GM21367 (cell line): ENCODE data around the gene ZNF106.

Source experiments
- ATAC-seq: cut with Tn5 transposase; IDR thresholded peaks from one replicate; pipeline ENCODE4 v1.9.1; 2021; ENCODE audit not compliant: unreplicated experiment

Gene ZNF106

DNA sequence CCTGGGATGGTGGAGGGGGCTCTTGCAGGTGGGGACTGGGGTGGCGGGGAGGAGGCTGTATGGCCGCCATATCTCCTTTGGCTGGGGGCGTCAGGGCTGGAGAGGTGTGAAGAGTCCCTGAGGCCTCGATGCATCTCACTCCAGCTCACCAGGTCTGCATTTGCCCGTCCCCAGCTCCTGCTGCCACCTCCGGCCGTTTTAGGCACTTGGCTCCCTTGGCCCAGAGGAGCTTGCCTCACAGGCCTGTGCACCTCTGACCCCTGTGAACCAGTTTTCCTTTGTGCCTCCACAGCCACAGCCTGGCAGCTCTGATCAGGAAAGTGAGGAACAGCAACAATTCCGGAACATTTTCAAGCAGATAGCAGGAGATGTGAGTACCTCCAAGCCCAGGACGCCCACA lies 81.9 kb downstream of the ZNF106 start:
- ATAC-seq: no peak

DNA sequence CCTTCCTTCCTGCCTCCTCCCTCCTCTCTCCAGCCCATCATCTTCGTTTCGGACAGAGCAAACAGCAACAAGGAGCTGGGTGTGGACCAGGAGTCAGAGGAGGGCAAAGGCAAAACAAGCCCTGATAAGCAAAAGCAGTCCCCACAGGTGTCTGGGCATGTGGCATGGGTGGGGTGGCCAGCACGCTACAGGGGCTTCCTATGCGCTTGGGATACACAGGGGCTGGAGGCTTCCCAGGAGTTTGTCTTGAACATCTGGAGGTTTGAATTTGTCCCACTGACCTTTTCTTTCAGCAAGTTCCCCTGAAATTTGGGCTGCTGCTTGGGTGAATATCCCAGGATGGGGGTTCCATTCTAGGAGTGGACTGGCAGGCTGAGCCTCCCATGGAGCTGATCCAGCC lies 82.8 kb downstream of the ZNF106 start:
- no peak for ATAC-seq

DNA sequence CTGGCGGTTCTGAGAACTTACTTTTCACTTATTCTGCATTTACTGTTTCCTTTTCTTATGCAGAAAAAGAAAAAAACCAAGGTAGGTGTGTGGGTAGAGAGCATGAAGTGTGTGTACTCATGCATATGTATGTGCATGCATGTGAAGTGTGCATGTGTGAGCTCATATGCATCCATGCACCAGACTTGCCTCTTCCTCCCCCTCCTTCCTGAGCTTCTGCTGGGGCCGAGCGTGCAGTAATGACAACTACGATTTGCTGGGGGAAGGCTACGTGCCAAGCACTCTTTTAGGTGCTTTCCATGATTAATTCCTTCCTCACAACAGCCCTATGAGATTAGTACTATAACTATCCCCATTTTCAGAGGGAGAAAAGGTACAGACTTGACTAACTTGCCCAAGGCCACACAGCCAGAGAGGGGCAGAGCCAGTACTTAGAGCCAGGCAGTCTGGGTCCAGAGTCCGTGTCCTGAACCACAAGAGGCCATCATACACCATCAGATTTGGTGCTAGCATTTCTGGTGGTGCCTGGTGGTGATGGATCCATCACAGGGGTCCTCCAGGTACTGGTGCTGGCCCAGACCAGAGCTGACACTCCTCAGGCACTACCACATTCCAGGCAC lies 85.0 kb downstream of the ZNF106 start:
- no peak for ATAC-seq

DNA sequence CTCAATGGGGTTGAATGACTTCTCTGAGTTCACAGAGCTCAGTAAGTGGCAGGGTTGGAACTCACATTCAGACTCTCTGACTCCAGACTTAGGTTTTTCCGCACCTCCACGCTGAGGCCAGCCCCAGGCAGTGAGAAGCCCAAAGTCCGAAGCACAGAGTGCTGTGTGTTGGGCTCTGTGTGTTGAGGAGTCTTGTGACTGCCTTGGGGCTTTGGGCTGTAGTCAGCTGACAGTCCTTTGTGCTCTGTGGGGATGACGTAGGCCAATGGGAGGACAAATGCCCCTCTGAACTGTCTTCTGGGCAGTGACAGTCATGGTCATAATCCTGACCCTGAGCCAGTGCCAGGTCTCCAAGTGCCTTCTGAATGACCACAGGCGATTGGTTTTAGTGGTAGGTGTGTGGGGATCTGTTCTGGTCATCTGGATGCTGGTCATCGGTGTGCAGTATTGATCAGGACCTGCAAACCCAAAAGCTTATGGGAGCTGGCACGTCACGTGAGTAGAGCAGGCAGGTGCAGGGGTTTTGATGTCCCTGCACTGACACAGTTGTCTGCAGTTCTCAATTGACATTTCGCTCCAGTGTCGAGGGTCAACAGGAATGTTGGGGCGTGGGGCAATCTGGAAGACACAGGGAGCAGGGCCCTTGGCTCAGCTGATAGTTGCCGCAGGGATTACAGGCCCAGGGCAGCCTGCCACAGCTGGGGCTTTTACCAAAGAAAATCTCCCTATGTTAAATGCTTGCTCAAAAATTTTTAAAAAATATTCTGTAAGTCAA lies 86.3 kb downstream of the ZNF106 start:
- no peak for ATAC-seq

DNA sequence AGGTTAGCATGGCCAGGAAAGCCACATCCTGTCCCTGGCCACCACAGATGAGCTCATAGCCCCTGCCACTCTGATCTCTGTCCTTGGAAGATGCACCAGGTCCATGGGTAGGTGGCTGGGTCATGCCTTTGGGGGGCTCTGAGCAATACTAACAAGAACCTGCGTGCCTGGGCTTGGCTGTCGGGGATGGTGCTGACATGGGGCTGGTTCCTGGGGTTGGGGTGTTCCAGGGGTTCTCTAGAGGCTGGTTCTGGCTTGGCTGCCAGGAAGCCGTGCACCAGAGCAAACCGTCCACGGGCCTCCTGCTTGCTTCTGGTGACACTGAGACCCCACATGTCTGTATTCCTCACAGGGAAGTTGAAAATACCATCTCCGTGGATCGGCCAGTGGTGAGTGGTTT lies 87.6 kb downstream of the ZNF106 start:
- no peak for ATAC-seq

DNA sequence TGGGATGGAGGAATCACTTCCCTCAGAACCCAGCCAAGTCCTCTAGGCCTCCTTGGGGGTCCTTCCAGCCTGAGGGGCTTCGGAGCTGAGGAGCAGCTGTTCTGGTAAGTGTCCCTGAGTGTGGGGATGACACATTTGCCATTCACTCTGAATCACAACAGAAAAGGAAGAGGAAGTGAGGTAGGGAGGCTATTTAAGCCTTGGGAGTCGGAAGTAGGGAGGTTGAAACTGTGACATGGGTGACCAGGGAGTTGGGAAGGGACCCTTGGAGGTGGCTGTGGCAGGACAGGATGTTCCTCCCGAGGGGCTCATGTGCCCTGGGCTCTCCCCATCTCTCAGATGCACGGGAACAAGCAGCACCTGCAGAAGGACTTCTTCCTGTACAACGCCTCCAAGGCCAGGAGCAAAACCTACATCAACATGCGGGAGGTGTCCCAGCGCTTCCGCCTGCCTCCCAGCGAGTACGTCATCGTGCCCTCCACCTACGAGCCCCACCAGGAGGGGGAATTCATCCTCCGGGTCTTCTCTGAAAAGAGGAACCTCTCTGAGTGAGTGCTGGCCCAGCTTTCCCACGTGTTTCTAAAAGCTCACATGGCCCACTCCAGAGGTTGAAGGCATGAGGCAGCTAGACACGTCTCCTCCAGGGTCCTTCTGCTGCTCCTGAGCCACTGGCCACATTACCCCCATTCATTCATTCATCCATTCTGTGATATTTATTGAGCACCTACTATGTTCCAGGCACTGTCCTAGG lies 88.3 kb downstream of the ZNF106 start:
- no peak for ATAC-seq

DNA sequence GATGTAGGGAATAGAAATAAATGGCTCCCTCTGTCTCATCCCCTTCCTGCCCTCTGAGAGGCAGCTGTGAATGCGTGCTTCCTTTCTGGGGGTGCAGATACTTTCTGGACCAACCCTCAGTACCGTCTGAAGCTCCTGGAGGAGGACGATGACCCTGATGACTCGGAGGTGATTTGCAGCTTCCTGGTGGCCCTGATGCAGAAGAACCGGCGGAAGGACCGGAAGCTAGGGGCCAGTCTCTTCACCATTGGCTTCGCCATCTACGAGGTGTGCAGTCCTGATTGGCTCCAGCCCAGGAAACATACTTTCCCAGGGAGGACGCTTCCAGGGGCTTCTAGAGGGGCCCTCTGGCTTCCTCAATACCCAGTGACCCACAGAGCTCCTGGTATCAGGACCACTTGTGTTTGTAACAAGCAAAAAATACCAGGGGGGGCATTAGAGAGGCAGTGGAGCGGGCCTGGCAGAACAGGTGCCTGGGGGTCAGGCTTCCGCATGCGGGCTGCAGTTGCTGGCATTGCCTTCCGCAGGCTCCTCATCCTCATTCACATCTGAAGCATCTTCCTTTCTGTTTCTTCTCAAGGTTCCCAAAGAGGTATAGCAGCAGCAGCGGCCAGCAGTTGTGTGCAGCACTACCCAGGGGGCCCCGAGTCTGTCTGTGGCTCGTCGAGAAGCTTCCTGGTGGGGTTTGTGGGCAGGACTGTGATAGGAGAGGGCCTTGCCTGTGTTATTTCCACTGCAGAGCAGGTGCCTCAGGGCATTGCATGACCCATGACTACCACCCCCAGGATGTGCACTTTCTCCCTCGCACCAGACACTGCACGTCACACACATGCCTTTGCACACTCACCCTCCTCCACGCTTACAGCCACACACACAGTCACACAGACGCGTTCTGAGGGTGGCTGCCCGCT lies 89.1 kb downstream of the ZNF106 start:
- ATAC-seq: no peak

DNA sequence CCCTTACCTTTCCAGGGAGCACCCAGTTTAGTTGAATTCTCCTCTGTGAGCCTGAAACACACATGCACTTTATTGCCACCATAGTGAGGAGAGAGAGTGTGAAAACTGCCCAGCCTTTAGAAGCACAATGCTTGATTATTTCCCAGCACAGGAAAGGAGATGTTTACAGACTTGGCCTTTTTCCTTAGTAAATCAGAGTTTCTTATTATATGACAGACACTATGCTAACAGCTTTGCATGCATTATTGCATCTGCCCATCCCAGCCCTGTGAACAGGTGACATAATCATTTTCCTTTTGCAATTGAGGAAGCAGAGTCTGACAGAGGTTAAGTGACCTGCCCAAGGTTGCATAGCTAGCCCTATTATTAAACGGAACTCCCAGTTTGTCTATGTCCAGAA lies 95.1 kb downstream of the ZNF106 start:
- ATAC-seq: no peak

DNA sequence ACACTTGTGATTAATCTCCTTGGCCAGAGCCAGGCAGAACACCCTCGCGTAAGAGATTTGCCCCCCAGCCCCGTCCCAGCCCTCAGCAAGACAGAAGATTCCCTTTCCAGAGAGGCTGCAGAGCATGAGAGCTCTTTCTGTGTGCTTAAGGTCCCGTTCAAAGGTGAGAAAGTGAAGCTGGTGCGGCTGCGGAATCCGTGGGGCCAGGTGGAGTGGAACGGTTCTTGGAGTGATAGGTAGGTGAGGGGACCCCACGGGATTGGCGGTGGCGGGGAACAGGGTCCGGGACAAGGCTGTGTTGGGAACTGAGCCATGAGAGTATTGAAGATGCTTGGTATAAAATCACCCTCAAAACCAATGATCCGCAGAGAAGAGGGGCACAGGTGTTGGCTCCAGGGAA lies 96.8 kb downstream of the ZNF106 start:
- ATAC-seq: no peak

DNA sequence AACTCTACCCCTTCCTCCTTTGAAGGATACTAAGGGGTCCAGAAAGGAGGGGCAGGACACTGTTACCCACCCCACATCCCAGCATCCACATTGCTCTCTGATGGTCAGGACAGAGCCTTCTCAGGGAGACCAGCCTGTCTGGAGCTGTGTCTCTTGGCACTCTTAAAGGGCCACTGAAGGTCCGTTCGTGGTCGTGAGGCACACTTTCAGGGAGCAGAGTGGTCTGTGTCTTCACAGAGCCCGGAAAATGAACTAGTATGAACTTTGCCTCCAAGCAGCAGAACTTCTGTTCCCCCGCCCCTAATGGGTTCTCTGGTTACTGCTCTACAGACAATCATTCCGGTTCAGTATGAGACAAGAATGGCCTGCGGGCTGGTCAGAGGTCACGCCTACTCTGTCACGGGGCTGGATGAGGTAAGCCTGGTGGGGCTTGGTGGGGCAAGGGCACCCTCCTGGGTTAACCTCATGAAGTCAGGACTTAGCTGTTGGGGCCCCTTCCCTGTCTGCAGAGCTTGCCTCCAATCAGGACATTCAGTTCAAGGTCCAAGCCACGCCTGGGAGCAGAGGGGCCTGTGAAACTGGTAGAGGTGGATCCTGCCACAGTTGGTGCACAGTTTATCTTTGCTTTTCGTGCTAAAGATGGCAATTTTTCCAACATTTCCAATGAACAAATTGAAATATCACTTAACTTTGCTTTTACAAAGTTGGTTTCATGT lies 98.5 kb downstream of the ZNF106 start:
- ATAC-seq: no peak

DNA sequence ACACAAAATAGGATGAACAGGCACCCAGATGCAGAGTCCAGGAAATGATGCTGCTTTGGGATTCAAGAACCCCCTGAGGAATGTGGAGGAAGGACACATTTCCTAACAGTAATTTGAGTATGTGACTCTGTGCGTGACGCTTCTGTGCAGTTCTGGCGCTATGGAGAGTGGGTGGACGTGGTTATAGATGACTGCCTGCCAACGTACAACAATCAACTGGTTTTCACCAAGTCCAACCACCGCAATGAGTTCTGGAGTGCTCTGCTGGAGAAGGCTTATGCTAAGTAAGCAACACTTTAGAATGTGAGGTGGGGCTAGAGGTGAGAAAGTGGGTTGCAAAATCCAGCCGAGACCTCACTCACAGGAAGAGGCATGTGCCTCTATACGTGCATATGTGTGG lies 103.3 kb downstream of the ZNF106 start:
- ATAC-seq: no peak

DNA sequence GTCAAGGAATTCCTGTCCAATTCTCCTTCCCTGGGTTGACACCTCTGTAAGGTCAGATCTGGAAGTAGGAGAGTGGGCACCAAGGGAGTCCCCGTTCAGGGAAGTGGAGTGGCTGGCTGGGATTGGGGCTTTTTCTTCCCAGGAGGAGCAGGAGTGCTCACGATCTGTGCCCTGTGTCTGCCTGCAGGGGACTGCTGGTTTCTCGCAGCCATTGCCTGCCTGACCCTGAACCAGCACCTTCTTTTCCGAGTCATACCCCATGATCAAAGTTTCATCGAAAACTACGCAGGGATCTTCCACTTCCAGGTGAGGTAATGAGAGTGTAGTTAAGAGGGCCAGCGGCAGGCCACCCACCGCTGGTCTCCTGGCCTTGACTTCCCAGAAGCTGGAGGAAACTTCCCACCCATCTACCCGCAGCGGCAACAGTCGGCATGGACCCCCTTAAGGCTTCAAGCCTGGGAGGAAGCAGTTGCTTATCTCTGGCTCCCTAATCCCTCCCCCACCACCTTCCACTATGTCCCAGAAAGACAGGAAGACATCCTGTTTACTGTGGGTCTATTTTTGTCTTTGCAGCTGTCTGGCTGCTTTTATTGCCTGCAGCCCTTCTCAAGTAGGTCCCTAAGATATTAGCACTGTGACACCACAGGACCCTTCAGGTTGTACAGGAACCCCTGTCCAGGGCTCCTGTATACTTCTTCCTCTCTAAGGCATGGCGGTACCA lies 104.8 kb downstream of the ZNF106 start:
- no peak for ATAC-seq

DNA sequence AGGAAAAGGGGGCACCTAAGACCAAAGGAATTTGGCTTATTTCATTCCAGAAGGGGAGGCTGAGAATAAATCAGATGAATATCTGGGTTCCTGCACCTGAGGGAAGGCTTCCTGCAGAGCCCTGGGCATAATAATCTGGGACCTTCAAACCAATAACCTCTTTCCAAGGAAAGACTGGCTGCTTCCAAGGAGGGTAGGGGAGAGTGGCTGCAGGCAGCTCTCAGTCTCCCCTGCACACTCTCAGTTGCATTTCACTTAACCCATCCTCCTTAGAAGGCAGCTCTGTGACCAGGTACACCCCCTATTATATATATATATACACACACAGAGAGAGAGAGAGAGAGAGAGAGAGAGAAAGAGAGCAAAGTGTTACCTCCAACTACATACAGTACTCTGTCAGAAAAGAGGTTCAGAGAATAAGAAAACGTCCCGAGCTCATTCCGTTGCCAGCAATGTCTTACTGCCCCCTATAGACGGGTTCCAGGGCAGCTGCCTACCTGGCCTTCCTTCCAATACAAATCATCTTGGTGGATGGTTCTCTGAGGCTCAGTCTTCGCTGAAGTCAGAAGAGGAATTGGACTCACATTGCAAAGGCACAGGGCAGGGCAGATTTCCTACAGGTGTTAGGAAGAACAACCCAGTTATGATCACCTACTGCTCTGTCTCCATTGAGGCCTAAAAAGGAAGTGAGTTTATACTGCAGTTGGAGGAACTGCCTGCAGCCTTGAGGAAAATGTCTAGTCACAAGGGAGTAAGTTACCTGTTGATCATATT lies 105.5 kb downstream of the ZNF106 start:
- no peak for ATAC-seq

DNA sequence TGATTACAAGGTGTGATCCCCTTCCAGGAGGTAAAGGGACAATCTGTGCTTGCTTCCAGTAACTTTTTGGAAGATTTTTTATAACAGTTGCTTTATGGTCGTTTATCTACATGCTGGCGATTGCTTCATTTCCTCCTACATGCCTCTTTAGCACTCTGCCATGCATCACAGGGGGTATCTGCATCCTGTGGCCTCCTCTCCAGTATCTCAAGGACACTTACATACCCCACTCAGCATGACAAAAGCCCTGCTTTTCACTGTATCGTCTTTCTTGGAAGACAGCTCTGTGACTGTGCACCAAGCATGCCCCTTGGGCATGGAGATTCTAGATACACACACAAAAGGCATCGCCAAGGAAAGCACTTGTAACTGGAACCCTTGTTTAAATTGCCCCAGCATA lies 106.3 kb downstream of the ZNF106 start:
- ATAC-seq: no peak

DNA sequence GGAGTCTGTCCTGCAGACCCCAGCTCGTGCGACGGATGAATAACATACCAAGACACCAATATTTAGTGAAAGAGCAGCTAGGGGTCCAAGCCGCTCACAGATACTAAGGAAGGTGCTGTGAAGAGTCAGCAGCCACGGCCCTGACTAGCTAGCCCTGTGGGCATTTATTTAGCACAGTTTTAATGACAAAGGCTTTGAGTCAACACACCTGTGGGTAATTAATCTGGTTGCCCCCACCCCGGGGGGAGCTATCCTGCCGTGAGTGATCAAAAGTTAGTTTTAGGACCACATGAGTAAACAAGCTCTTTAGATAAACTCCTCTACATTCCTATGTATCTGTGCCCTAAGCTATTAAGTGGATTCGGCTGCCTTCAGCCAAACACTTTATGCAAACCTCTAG lies 112.9 kb downstream of the ZNF106 start:
- no peak for ATAC-seq

DNA sequence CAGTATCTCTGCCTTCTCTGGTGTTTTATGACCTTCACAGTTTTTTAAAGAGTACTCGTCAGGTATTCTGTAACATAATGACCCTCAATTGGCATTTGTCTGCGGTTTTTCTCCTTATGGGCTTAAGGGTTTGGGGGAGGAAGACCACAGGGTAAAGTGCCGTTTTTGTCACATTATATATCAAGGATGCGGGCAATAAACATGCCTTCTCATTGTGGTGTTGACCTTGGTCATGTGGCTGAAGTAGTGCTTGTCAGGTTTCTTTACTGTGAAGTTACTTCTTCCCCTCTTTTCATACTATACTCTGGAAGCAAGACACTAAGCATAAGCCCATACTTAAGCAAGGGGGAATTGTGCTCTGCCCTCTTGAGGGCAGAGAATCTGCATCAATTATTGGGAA lies 115.0 kb downstream of the ZNF106 start:
- ATAC-seq: no peak

DNA sequence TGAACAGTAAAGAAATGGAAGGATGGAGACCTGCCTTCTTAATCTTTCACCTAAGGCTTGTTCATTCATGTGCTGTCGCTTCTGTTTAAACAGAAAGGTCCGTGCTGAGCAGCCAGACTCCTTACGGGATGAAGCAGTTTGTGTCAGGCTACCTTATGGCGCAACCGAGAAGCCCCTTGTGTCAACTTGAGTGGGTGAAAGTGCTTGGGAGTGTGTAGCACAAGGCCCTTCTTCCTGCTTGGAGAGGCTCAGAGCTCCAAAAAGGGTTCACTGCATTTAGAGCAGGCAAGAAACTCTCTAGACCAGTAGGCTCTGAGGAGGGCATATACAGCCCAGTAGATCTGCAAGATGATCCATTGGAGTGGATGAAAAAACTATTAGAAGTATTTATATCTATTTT lies 115.7 kb downstream of the ZNF106 start:
- no peak for ATAC-seq

DNA sequence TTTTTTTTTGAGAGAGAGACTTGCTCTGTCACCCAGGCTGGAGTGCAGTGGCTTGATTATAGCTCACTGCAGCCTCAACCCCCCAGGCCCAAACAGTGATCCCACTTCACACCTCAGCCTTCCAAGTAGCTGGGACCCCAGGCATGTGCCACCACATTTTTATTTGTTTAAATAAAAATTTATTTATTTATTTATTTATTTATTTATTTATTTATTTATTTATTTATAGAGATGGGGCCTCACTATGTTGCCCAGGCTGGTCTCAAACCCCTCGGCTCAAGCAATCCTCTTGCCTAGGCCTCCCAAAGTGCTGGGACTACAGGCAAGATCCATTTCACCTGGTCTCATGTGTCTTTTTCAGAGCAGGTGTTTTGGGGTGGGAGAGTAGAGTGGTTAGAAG lies 116.1 kb downstream of the ZNF106 start:
- no peak for ATAC-seq

DNA sequence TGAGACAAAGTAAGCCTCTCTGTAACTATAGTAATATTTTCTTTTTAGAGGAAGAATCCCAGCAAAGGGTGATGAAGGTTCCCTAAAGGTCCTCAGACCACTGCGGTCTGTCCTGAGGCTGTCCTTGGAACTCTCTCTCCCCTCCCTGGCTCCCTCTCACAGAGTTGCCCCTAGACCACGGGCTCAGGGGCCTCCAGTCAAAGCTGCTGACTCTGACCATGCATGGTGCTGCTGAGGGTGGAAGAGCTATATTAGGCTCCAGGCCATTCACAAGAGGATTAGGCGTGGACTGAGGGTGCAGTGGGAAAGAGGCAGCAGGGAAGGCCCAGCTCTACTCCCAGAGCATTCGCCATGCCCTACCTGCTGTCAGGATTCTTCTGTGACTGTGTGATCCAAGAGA lies 117.0 kb downstream of the ZNF106 start:
- no peak for ATAC-seq
